Thymus (tissue), 2 donors: Measurements from ENCODE around the gene SCYL3. TPM values are rescaled to one million over a fixed set of nuclear protein-coding genes. Genes with fewer than 3 reads are reported as not detected.

Source experiments
- polyA plus RNA-seq: library from polyadenylated mRNA; stranded (reverse); fragments of 200-250 nt; gene quantifications from one replicate; pipeline ENCODE4 v1.2.3, GENCODE V29; 2013
- total RNA-seq: library from RNA; stranded (reverse); fragments of 120-200 nt; gene quantifications from one replicate; pipeline ENCODE4 v1.2.4, GENCODE V29; 2013
- donor health status: healthy.

SCYL3 gene
- total and polyA plus RNA-seq, 2 donors, result 10.0 to 13.5 TPM

Other genes with a start within 250 kb of the SCYL3 start
- 136 TPM for gene SELL, start 182.3 kb downstream of the SCYL3 start, total RNA-seq
- 73.0 TPM for gene SELL, start 182.3 kb downstream of the SCYL3 start, polyA plus RNA-seq
- gene SELE, start 159.8 kb downstream of the SCYL3 start, total RNA-seq, result 2.8 TPM
- gene SELE, start 159.8 kb downstream of the SCYL3 start, polyA plus RNA-seq, result 1.5 TPM
- gene METTL18, start 99.0 kb downstream of the SCYL3 start, total RNA-seq, result 16.7 TPM
- 24.6 TPM for gene METTL18, start 99.0 kb downstream of the SCYL3 start, polyA plus RNA-seq
- 25.8 TPM for gene KIFAP3, start 180.8 kb upstream of the SCYL3 start, total RNA-seq
- 19.5 TPM for gene KIFAP3, start 180.8 kb upstream of the SCYL3 start, polyA plus RNA-seq